GM13977 (cell line): Measurements from ENCODE around the gene CFAP91.

ENCODE experiments used
- DNase-seq: peaks from one replicate; pipeline ENCODE4 v3.0.0; 2012; ENCODE audit warnings: low spot score
- in situ Hi-C: fragments of 300-500 bp; cut with MboI; formaldehyde crosslinking; loops from one replicate; pipeline ENCODE4 v1.12.0; 2022; ENCODE audit warnings: low sequenced_read_pairs, low pct_unique_long_range_greater_than_20kb, mixed read lengths, inconsistent platforms; ENCODE audit not compliant: unreplicated experiment
- TF ChIP-seq, protein P1 (sequence below): IDR thresholded peaks from 2 replicates; pipeline ENCODE4 v1.5.1; 2012; ENCODE audit warnings: mild to moderate bottlenecking, control low read depth; ENCODE audit not compliant: insufficient read depth; ENCODE audit errors: extremely low read depth, missing control alignments

CFAP91 gene

DNA sequence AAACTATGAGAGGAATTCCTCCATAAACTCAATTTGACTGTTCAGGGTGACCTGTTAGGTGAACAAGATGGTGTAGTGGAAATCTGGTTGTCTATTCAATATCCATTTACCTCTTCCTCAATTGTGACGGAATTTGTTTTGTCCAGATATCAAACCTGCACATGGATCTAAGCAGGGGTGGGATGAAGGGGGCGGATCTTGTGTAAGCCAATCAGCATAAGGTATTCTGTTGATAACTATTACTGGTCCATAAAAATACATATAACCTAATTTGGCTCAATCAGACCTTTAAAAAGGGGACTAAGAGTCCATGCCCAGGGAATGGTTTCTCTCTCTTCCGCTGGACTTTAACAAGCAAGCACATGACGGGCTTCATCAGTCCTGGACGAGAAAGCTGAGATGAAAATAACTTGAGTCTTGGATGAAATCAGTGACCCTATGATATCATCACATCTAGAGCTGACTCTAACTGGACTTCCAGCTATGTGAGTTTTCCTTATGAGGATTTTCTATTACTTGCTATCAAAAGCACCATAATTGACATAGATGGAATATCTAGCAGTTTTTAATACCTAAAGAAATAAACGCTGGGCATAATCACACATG is 36.8 kb upstream of the CFAP91 start:
- TF ChIP-seq, protein P1, sequence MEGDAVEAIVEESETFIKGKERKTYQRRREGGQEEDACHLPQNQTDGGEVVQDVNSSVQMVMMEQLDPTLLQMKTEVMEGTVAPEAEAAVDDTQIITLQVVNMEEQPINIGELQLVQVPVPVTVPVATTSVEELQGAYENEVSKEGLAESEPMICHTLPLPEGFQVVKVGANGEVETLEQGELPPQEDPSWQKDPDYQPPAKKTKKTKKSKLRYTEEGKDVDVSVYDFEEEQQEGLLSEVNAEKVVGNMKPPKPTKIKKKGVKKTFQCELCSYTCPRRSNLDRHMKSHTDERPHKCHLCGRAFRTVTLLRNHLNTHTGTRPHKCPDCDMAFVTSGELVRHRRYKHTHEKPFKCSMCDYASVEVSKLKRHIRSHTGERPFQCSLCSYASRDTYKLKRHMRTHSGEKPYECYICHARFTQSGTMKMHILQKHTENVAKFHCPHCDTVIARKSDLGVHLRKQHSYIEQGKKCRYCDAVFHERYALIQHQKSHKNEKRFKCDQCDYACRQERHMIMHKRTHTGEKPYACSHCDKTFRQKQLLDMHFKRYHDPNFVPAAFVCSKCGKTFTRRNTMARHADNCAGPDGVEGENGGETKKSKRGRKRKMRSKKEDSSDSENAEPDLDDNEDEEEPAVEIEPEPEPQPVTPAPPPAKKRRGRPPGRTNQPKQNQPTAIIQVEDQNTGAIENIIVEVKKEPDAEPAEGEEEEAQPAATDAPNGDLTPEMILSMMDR, result no peak

DNA sequence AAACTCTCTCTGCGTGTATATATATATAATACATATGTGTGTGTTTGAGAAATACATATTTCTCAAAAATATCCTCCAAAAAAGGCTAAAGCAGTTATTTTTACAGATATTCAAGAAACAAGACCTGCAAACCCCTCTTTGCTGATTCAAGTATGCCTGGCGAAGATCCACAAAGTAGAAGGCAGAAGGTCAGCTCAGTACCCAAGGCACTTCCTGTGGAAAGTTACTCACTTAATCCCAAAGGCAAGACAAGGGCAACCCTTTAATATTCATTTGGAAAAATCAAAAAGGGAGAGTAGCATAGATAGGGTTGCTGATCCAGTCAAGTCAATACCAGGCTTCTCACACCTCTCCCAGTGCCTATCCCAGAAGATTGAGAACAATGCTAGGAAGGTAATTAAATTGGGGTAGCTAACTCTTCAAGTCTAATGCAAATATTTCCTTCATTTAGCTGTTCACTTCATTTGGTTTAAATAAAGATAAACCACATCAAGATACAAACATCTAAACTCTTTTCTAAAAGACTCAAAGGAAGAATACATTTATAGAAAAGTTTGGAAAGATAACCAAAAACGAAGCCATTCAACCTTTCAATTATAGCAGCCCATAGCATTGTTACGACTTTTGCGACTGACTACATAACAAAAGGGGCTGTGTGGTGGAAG is 32.8 kb upstream of the CFAP91 start:
- no peak for DNase-seq
- in situ Hi-C loops, result no loop called here
- TF ChIP-seq, protein P1, result no peak

More for the DNA sequence above, 36.8 kb upstream of the CFAP91 start:
- in situ Hi-C loops, result no loop called here
- no peak for DNase-seq

DNA sequence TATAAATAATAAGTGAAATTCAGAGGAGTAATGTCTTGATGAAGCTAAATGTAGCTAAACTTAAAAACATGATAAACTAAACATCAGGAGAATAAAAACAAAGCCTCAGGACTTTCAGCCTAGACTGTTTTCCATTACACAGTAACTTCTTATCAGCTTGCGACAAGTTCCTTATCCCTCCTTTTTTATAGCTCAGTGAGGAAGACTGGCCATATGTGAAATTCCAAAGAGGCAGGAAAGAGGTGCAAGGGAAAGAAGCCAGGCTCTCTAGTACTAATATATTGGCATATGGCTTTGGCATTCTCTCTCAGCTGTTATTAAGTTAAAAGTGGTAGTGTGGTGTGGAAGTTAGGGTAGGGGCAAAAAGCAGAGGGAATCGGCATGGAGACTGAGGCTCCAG is 30.0 kb upstream of the CFAP91 start:
- in situ Hi-C loops, result no loop called here
- DNase-seq, result no peak
- TF ChIP-seq, protein P1, result no peak

DNA sequence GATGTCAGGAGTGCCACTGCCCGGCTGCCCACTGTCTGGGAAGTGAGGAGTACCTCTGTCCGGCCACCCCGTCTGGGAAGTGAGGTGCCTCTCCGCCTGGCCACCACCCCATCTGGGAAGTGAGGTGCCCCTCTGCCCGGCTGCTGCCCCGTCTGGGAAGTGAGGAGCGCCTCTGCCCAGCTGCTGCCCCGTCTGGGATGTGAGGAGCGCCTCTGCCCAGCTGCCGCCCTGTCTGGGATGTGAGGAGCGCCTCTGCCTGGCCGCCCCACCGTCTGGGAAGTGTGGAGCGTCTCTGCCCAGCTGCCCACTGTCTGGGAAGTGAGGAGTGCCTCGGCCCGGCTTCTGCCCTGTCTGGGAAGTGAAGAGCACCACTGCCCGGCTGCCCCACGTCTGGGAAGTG is 28.9 kb upstream of the CFAP91 start:
- no peak for DNase-seq
- TF ChIP-seq, protein P1, result no peak
- in situ Hi-C loops, result no loop called here

DNA sequence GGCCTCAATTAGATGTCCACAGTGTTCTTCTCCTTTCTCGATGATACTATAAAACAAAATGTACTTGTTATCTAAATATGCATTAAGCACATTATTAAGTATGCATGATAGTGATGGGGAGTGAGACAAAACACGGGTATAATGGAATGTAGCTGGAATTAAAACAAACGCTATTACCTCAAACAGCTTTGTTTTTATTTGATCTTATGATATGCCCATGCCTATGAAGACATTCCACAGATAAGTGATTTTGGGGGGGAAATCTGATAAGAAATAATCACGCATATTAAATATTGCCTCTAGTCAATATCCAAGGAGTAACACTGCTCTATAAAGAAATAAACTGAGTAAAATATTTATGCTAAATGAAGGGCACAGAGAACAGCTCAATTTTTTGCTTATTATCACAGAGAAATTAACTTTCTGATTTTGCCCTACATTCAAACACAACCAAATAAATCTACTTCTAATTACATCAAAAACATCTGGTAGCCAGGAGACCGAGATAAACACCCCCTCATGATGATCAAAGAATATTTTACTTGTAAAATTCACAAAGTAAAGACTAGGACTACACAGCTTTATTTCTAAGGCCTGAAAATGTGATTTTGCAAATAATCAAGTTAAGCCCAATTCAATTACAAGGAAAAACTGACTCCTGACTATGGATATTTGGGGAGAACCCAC is 27.5 kb upstream of the CFAP91 start:
- TF ChIP-seq, protein P1, result no peak
- no peak for DNase-seq
- in situ Hi-C loops, result loop anchor here (25.0 kb wide), 1 partner anchor 538 kb away; the partner anchor contains the start of gene TEX55

DNA sequence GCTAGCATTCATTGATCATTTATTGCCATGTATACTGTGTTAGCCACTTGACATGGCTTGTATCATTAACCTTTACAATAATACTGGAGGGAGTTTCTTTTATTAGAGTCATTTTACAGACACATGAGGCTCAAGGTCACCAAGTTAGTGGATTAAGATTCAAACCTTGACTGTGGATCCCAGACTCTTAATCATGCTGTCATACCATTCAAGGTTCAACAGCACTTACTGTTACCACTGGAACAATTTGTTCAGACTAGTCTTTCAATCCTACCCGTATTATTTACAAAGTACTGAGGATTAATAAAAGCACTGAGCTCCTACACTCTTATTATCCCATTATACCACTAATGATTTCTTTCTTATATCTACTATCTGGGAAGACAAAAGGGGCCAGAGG is 26.8 kb upstream of the CFAP91 start:
- TF ChIP-seq, protein P1, result no peak
- no peak for DNase-seq
- in situ Hi-C loops, result loop anchor here (25.0 kb wide), 1 partner anchor 539 kb away; the partner anchor contains the start of gene TEX55
